K562 treated with DMSO at 1 percent for 48 hours (cell line): ENCODE measurements around the gene ANXA10. TPM values are rescaled to one million over a fixed set of nuclear protein-coding genes. Genes with fewer than 3 reads are reported as not detected.

Experiments used
- total RNA-seq: library from RNA; unstranded; fragments of 300-600 nt; gene quantifications from 2 replicates; pipeline ENCODE4 v1.2.3, GENCODE V29; 2022; ENCODE audit warnings: low replicate concordance; ENCODE audit errors: extremely low read depth

The ANXA10 gene
- not detected in 2 replicates for total RNA-seq

GRCh38 chr4:168092176-168092712, at the start of gene ANXA10:
ANXA10 (plus strand) TSS chr4:168092537; CDS start chr4:168092701, 164 bp downstream.

Other genes with a start within 250 kb of the ANXA10 start
- not detected in 2 replicates for gene DDX60, start 226.2 kb downstream of the ANXA10 start, total RNA-seq